ENCODE measurements around the gene GOLGA2. TPM values are rescaled to one million over a fixed set of nuclear protein-coding genes. Genes with fewer than 3 reads are reported as not detected.

Gene GOLGA2
- total and polyA plus RNA-seq, 2 donors: 18.3 to 45.0 TPM

- Histone ChIP-seq H3K4me3 (ENCODE audit: low read length in 2 of 2) (no peak overlapping the region), H3K27ac (ENCODE audit: low read depth in 1 of 2, low read length in 1 of 2) (no peak overlapping the region), H3K36me3 (ENCODE audit: control insufficient read depth in 2 of 2, insufficient read depth in 2 of 2, low read length in 1 of 2) (peaks cover 20 to 32% of the 10 kb centered on the region in 2 donors), H3K27me3 (ENCODE audit: control insufficient read depth in 2 of 2, insufficient read depth in 1 of 2, low read length in 1 of 2) (no peaks in the 10 kb centered on the region), H3K4me1 (ENCODE audit: control insufficient read depth in 2 of 2, insufficient read depth in 2 of 2, low read length in 2 of 2) (peaks cover 6 to 7% of the 10 kb centered on the region in 2 donors), H3K9me3 (ENCODE audit: control insufficient read depth in 2 of 2, insufficient read depth in 1 of 2, low read length in 1 of 2) (no peaks in the 10 kb centered on the region)
- 77% methylated on average over 2 of the region's 2 CpGs for WGBS
- DNase-seq (ENCODE audit: low read depth in 6 of 9, low spot score in 9 of 9): no peak
Measured at GRCh38 chr9:128317629-128318028, 41.8 kb upstream of the GOLGA2 start.

GRCh38 chr9:128316421-128316820, 40.6 kb upstream of the GOLGA2 start:
- Histone ChIP-seq H3K27me3 (ENCODE audit: control insufficient read depth in 2 of 2, insufficient read depth in 1 of 2, low read length in 1 of 2) (no peaks in the 10 kb centered on the region), H3K4me1 (ENCODE audit: control insufficient read depth in 2 of 2, insufficient read depth in 2 of 2, low read length in 2 of 2) (peaks cover 0 to 3% of the 10 kb centered on the region in 2 donors), H3K36me3 (ENCODE audit: control insufficient read depth in 2 of 2, insufficient read depth in 2 of 2, low read length in 1 of 2) (peaks cover 22 to 33% of the 10 kb centered on the region in 2 donors), H3K27ac (ENCODE audit: low read depth in 1 of 2, low read length in 1 of 2) (no peak overlapping the region), H3K4me3 (ENCODE audit: low read length in 2 of 2) (no peak overlapping the region), H3K9me3 (ENCODE audit: control insufficient read depth in 2 of 2, insufficient read depth in 1 of 2, low read length in 1 of 2) (no peaks in the 10 kb centered on the region)
- DNase-seq (ENCODE audit: low read depth in 6 of 9, low spot score in 9 of 9): no peak
- 94% methylated on average over 9 of the region's 9 CpGs for WGBS

- H3K36me3 ChIP-seq (ENCODE audit: control insufficient read depth in 2 of 2, insufficient read depth in 2 of 2, low read length in 1 of 2): peaks cover 36 to 49% of the 10 kb centered on the region in 2 donors
- no peaks in the 10 kb centered on the region for H3K4me1 ChIP-seq (ENCODE audit: control insufficient read depth in 2 of 2, insufficient read depth in 2 of 2, low read length in 2 of 2)
- no peaks in the 10 kb centered on the region for H3K27me3 ChIP-seq (ENCODE audit: control insufficient read depth in 2 of 2, insufficient read depth in 1 of 2, low read length in 1 of 2)
- H3K4me3 ChIP-seq (ENCODE audit: low read length in 2 of 2): no peak overlapping the region
- no peaks in the 10 kb centered on the region for H3K9me3 ChIP-seq (ENCODE audit: control insufficient read depth in 2 of 2, insufficient read depth in 1 of 2, low read length in 1 of 2)
- no peak overlapping the region for H3K27ac ChIP-seq (ENCODE audit: low read depth in 1 of 2, low read length in 1 of 2)
- WGBS: 98% methylated on average over 4 of the region's 4 CpGs
- DNase-seq (ENCODE audit: low read depth in 6 of 9, low spot score in 9 of 9): no peak
Measured at GRCh38 chr9:128314697-128315096, 38.9 kb upstream of the GOLGA2 start.

- H3K9me3 ChIP-seq (ENCODE audit: control insufficient read depth in 2 of 2, insufficient read depth in 1 of 2, low read length in 1 of 2): no peaks in the 10 kb centered on the region
- peaks cover 39 to 43% of the 10 kb centered on the region in 2 donors for H3K36me3 ChIP-seq (ENCODE audit: control insufficient read depth in 2 of 2, insufficient read depth in 2 of 2, low read length in 1 of 2)
- no peak for DNase-seq (ENCODE audit: low read depth in 6 of 9, low spot score in 9 of 9)
- no peak overlapping the region for H3K27ac ChIP-seq (ENCODE audit: low read depth in 1 of 2, low read length in 1 of 2)
- no peaks in the 10 kb centered on the region for H3K4me1 ChIP-seq (ENCODE audit: control insufficient read depth in 2 of 2, insufficient read depth in 2 of 2, low read length in 2 of 2)
- H3K4me3 ChIP-seq (ENCODE audit: low read length in 2 of 2): no peak overlapping the region
- H3K27me3 ChIP-seq (ENCODE audit: control insufficient read depth in 2 of 2, insufficient read depth in 1 of 2, low read length in 1 of 2): no peaks in the 10 kb centered on the region
- WGBS: 97% methylated on average over 10 of the region's 10 CpGs
Measured at GRCh38 chr9:128310461-128310860, 34.7 kb upstream of the GOLGA2 start.

GRCh38 chr9:128309551-128309950, 33.7 kb upstream of the GOLGA2 start:
- H3K9me3 ChIP-seq (ENCODE audit: control insufficient read depth in 2 of 2, insufficient read depth in 1 of 2, low read length in 1 of 2): no peaks in the 10 kb centered on the region

GRCh38 chr9:128304971-128305288, 29.1 kb upstream of the GOLGA2 start:
- no peak for DNase-seq (ENCODE audit: low read depth in 6 of 9, low spot score in 9 of 9)
- Histone ChIP-seq H3K9me3 (ENCODE audit: control insufficient read depth in 2 of 2, insufficient read depth in 1 of 2, low read length in 1 of 2) (no peaks in the 10 kb centered on the region), H3K4me1 (ENCODE audit: control insufficient read depth in 2 of 2, insufficient read depth in 2 of 2, low read length in 2 of 2) (no peaks in the 10 kb centered on the region), H3K4me3 (ENCODE audit: low read length in 2 of 2) (no peak overlapping the region), H3K36me3 (ENCODE audit: control insufficient read depth in 2 of 2, insufficient read depth in 2 of 2, low read length in 1 of 2) (peaks cover 11 to 19% of the 10 kb centered on the region in 2 donors), H3K27ac (ENCODE audit: low read depth in 1 of 2, low read length in 1 of 2) (no peak overlapping the region), H3K27me3 (ENCODE audit: control insufficient read depth in 2 of 2, insufficient read depth in 1 of 2, low read length in 1 of 2) (no peaks in the 10 kb centered on the region)
- 94% methylated on average over 5 of the region's 5 CpGs for WGBS

More at GRCh38 chr9:128309551-128309950, 33.7 kb upstream of the GOLGA2 start:
- WGBS: 98% methylated on average over 16 of the region's 16 CpGs
- DNase-seq (ENCODE audit: low read depth in 6 of 9, low spot score in 9 of 9): no peak
- H3K4me3 ChIP-seq (ENCODE audit: low read length in 2 of 2): no peak overlapping the region
- H3K27me3 ChIP-seq (ENCODE audit: control insufficient read depth in 2 of 2, insufficient read depth in 1 of 2, low read length in 1 of 2): no peaks in the 10 kb centered on the region
- no peaks in the 10 kb centered on the region for H3K4me1 ChIP-seq (ENCODE audit: control insufficient read depth in 2 of 2, insufficient read depth in 2 of 2, low read length in 2 of 2)
- H3K36me3 ChIP-seq (ENCODE audit: control insufficient read depth in 2 of 2, insufficient read depth in 2 of 2, low read length in 1 of 2): peaks cover 32 to 36% of the 10 kb centered on the region in 2 donors
- no peak overlapping the region for H3K27ac ChIP-seq (ENCODE audit: low read depth in 1 of 2, low read length in 1 of 2)

- WGBS: 97% methylated on average over 9 of the region's 9 CpGs
- no peak overlapping the region for H3K4me3 ChIP-seq (ENCODE audit: low read length in 2 of 2)
- H3K36me3 ChIP-seq (ENCODE audit: control insufficient read depth in 2 of 2, insufficient read depth in 2 of 2, low read length in 1 of 2): peaks cover 6 to 13% of the 10 kb centered on the region in 2 donors
- no peaks in the 10 kb centered on the region for H3K27me3 ChIP-seq (ENCODE audit: control insufficient read depth in 2 of 2, insufficient read depth in 1 of 2, low read length in 1 of 2)
- DNase-seq (ENCODE audit: low read depth in 6 of 9, low spot score in 9 of 9): no peak
- no peak overlapping the region for H3K27ac ChIP-seq (ENCODE audit: low read depth in 1 of 2, low read length in 1 of 2)
- no peaks in the 10 kb centered on the region for H3K4me1 ChIP-seq (ENCODE audit: control insufficient read depth in 2 of 2, insufficient read depth in 2 of 2, low read length in 2 of 2)
- H3K9me3 ChIP-seq (ENCODE audit: control insufficient read depth in 2 of 2, insufficient read depth in 1 of 2, low read length in 1 of 2): no peaks in the 10 kb centered on the region
Measured at GRCh38 chr9:128304136-128304970, 28.5 kb upstream of the GOLGA2 start.

GRCh38 chr9:128298535-128299482, 23.0 kb upstream of the GOLGA2 start:
- H3K36me3 ChIP-seq (ENCODE audit: control insufficient read depth in 2 of 2, insufficient read depth in 2 of 2, low read length in 1 of 2): no peaks in the 10 kb centered on the region
- H3K27me3 ChIP-seq (ENCODE audit: control insufficient read depth in 2 of 2, insufficient read depth in 1 of 2, low read length in 1 of 2): no peaks in the 10 kb centered on the region
- no peaks in the 10 kb centered on the region for H3K9me3 ChIP-seq (ENCODE audit: control insufficient read depth in 2 of 2, insufficient read depth in 1 of 2, low read length in 1 of 2)
- no peak overlapping the region for H3K27ac ChIP-seq (ENCODE audit: low read depth in 1 of 2, low read length in 1 of 2)
- WGBS: 96% methylated on average over 20 of the region's 20 CpGs
- no peak for DNase-seq (ENCODE audit: low read depth in 6 of 9, low spot score in 9 of 9)
- H3K4me3 ChIP-seq (ENCODE audit: low read length in 2 of 2): no peak overlapping the region
- H3K4me1 ChIP-seq (ENCODE audit: control insufficient read depth in 2 of 2, insufficient read depth in 2 of 2, low read length in 2 of 2): no peaks in the 10 kb centered on the region

- no peaks in the 10 kb centered on the region for H3K9me3 ChIP-seq (ENCODE audit: control insufficient read depth in 2 of 2, insufficient read depth in 1 of 2, low read length in 1 of 2)
- no peaks in the 10 kb centered on the region for H3K27me3 ChIP-seq (ENCODE audit: control insufficient read depth in 2 of 2, insufficient read depth in 1 of 2, low read length in 1 of 2)
- DNase-seq (ENCODE audit: low read depth in 6 of 9, low spot score in 9 of 9): no peak
- H3K27ac ChIP-seq (ENCODE audit: low read depth in 1 of 2, low read length in 1 of 2): no peak overlapping the region
- H3K36me3 ChIP-seq (ENCODE audit: control insufficient read depth in 2 of 2, insufficient read depth in 2 of 2, low read length in 1 of 2): no peaks in the 10 kb centered on the region
- 98% methylated on average over 2 of the region's 2 CpGs for WGBS
- H3K4me3 ChIP-seq (ENCODE audit: low read length in 2 of 2): no peak overlapping the region
- H3K4me1 ChIP-seq (ENCODE audit: control insufficient read depth in 2 of 2, insufficient read depth in 2 of 2, low read length in 2 of 2): no peaks in the 10 kb centered on the region
Measured at GRCh38 chr9:128297221-128297773, 21.5 kb upstream of the GOLGA2 start.
